ENCODE data around the gene SUGP2. TPM values are rescaled to one million over a fixed set of nuclear protein-coding genes. Genes with fewer than 3 reads are reported as not detected.

Gene SUGP2
- total and polyA plus RNA-seq, 2 of the 13 experiments (the other 11 are each of a cell fraction or from before 2014, with no cell fraction given), result 40.6 to 57.7 TPM

- TF ChIP-seq ZNF710 (CRISPR knock-in tag; IDR thresholded peaks at IDR 0.05; ENCODE audit: borderline replicate concordance), result no peak
- no peak for TF ChIP-seq HOMEZ (CRISPR knock-in tag; IDR thresholded peaks at IDR 0.05; ENCODE audit: low read depth)
- no peak for TF ChIP-seq AHR (CRISPR knock-in tag; IDR thresholded peaks at IDR 0.05)
- no peak for TF ChIP-seq TBL1XR1 (IDR thresholded peaks at IDR 0.05; ENCODE audit: borderline replicate concordance, low read length, partially characterized antibody)
- no peak for TF ChIP-seq TBX3 (IDR thresholded peaks at IDR 0.05; ENCODE audit: borderline replicate concordance)
- TF ChIP-seq RAD51 (IDR thresholded peaks at IDR 0.05; ENCODE audit: borderline replicate concordance), result no peak
- no peak for TF ChIP-seq ZNF549 (CRISPR knock-in tag; IDR thresholded peaks at IDR 0.05)
Measured at GRCh38 chr19:18993115-18993514, 40.2 kb downstream of the SUGP2 start (continued).

GRCh38 chr19:18992696-18993095 is 40.6 kb downstream of the SUGP2 start:
- Histone ChIP-seq H3K36me3 (replicated peaks in 1 of 2; ENCODE audit: control insufficient read depth in 1 of 2, insufficient read depth in 2 of 2, low read length in 2 of 2) (peaks cover 17 to 40% of the 10 kb centered on the region in 2 experiments), H3K4me2 (ENCODE audit: low read depth, low read length) (no peak overlapping the region), H3K9me3 (ENCODE audit: low read length) (no peaks in the 10 kb centered on the region), H3K9ac (ENCODE audit: insufficient read depth, low read depth, low read length) (no peak overlapping the region), H4K20me1 (ENCODE audit: insufficient read depth, low read length) (no peaks in the 10 kb centered on the region), H3K27ac (ENCODE audit: extremely low read length, insufficient read depth, low read length) (no peak overlapping the region), H3K27me3 (ENCODE audit: control insufficient read depth in 1 of 2, insufficient read depth in 2 of 2, low read length in 2 of 2) (no peaks in the 10 kb centered on the region), H3K4me1 (ENCODE audit: insufficient read depth, low read length) (no peaks in the 10 kb centered on the region), H2AFZ (ENCODE audit: low read length) (no peak overlapping the region), H3K79me2 (ENCODE audit: insufficient read depth, low read length) (no peaks in the 10 kb centered on the region), H3K4me3 (replicated peaks in 1 of 3; ENCODE audit: insufficient read depth in 1 of 3, low read depth in 2 of 3, low read length in 3 of 3) (no peak overlapping the region)
- DNase-seq (ENCODE audit: low spot score), result no peak
- TF ChIP-seq ZNF639 (CRISPR knock-in tag; conservative IDR thresholded peaks at IDR 0.05) (no peak), AKAP8 (CRISPR knock-in tag; IDR thresholded peaks at IDR 0.05) (no peak), ZHX2 (IDR thresholded peaks at IDR 0.05; ENCODE audit: low read depth) (no peak), ZHX2 (CRISPR knock-in tag; IDR thresholded peaks at IDR 0.05; ENCODE audit: borderline replicate concordance) (no peak), REPIN1 (CRISPR knock-in tag; IDR thresholded peaks at IDR 0.05; ENCODE audit: borderline replicate concordance, low read depth) (no peak), U2AF1 (optimal IDR thresholded peaks at IDR 0.05; ENCODE audit: low read depth, low read length) (no peak)
- ChIA-PET POLR2A (interaction anchor here (0.6 kb wide), 1 partner anchor 20 kb away, joined by 3 read pairs; no protein-coding TSS in a partner anchor), CTCF (ENCODE audit: low intra/inter-chr PET ratio, low total read pairs) (no interaction called here)
- WGBS (ENCODE audit: low lambda C conversion rate), result 86% methylated on average over 8 of the region's 8 CpGs
- TSS peak; percentile 54 for BruUV-seq (replicated peaks)
- ATAC-seq, result no peak
- no peak for FAIRE-seq
- in situ Hi-C loops (cut with HindIII; ENCODE audit: extremely low pct_ligation_motif_present, low pct_unique_long_range_greater_than_20kb) (no loop called here), intact Hi-C loops (cut with micrococcal nuclease; ENCODE audit: unreplicated experiment) (no loop called here)
